Breast epithelium (tissue), 3 donors: Measurements from ENCODE around the gene BAD.

Experiments
- CTCF ChIP-seq, 3 donors: fragments of 450-650 bp; IDR thresholded peaks; one replicate each; pipeline ENCODE4 v1.5.1; 2016 to 2017; ENCODE audit warnings: antibody characterized with exemption in 3 of 3, mild to moderate bottlenecking in 3 of 3, moderate library complexity in 3 of 3
- POLR2AphosphoS5 ChIP-seq, 3 donors: sonication (generic); formaldehyde crosslinking; IDR thresholded peaks; one replicate each; pipeline ENCODE4 v1.6.1; 2017; ENCODE audit warnings: antibody characterized with exemption in 3 of 3

GRCh38 chr11:64256300-64256699 lies 28.2 kb downstream of the BAD start:
- TF ChIP-seq POLR2AphosphoS5 (IDR thresholded peaks at IDR 0.05) = no peak
- no peak for TF ChIP-seq CTCF (IDR thresholded peaks at IDR 0.05)
